Fibroblast of pulmonary artery (primary cell): ENCODE results near the gene PCDH9.
"Not testable (repeated sequence)": the region's sequence is repeated elsewhere in the genome, so short reads cannot be mapped to it uniquely, and the experiment has no call there.

Source experiments
- DNase-seq: peaks from one replicate; pipeline ENCODE4 v3.0.0-alpha.2; 2010; ENCODE audit warnings: low read depth
- H3K4me3 ChIP-seq: replicated peaks from 2 replicates; pipeline ENCODE4 v1.5.1; 2011; ENCODE audit warnings: low read depth, mild to moderate bottlenecking, control low read depth, low read length, moderate library complexity
- TF ChIP-seq, protein P1 (sequence below): IDR thresholded peaks from 2 replicates; pipeline ENCODE4 v1.5.1; 2011; ENCODE audit warnings: mild to moderate bottlenecking, control low read depth, low read length, inconsistent platforms; ENCODE audit errors: missing control alignments

Gene PCDH9

DNA sequence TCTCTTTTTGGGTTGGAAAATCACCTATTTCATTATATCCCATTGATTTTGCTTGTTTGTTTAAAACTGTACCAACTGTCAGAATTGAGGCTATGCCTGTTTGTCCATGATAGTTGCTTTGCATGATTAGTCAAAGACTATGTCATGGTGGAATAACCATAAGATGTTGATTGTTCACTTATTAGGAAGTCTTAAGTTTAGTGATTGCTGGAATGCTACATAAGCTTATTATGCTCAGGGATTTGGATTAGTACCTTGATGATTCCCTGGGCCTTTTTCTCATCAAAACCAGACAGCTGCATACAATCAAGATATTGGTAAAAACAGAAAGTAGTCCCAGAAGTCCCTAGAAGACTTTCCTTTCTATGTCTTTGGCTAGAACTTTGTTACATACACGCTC, 954.7 kb downstream of the PCDH9 start:
- TF ChIP-seq, protein P1, sequence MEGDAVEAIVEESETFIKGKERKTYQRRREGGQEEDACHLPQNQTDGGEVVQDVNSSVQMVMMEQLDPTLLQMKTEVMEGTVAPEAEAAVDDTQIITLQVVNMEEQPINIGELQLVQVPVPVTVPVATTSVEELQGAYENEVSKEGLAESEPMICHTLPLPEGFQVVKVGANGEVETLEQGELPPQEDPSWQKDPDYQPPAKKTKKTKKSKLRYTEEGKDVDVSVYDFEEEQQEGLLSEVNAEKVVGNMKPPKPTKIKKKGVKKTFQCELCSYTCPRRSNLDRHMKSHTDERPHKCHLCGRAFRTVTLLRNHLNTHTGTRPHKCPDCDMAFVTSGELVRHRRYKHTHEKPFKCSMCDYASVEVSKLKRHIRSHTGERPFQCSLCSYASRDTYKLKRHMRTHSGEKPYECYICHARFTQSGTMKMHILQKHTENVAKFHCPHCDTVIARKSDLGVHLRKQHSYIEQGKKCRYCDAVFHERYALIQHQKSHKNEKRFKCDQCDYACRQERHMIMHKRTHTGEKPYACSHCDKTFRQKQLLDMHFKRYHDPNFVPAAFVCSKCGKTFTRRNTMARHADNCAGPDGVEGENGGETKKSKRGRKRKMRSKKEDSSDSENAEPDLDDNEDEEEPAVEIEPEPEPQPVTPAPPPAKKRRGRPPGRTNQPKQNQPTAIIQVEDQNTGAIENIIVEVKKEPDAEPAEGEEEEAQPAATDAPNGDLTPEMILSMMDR, result no peak
- DNase-seq, result no peak
- H3K4me3 ChIP-seq, result no peak overlapping the region

DNA sequence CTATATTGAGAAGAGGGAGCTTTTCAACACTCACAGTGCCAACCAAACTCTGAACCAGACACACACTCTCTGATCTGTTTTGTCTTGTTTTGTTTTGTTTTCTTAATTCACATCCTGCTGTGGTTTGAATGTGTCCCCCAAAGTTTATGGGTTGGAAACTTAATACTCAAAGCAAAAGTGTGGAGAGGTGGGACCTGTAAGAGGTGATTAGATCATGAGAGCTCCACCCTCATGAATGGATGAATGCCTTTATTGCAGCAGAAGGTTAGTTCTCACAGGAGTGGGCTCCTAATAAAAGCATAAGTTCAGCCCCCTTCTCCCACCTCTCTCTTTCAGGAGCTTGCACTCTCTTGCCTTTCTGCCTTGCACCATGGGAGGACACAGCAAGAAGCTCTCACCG, 957.1 kb downstream of the PCDH9 start:
- no peak overlapping the region for H3K4me3 ChIP-seq
- no peak for DNase-seq
- TF ChIP-seq, protein P1, result no peak

DNA sequence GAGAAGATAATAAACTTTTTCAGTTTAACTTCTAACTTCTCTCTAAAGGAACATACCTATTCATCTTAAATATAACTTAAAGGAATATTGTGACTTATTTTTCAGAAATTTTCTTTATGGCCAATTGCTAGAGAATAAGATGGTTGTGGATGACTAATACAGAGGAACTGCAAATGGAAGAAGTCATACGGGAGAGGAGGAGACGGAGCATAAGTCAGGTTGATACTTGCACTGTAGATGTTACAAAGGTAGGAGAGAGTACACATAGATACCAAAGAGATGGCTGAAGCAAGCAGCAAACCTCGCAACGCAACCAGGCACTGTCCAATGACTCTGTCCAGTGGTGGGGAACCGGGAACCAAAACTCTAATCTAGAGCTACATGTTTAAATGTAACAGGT, 963.4 kb downstream of the PCDH9 start:
- no peak for DNase-seq
- TF ChIP-seq, protein P1, result no peak

DNA sequence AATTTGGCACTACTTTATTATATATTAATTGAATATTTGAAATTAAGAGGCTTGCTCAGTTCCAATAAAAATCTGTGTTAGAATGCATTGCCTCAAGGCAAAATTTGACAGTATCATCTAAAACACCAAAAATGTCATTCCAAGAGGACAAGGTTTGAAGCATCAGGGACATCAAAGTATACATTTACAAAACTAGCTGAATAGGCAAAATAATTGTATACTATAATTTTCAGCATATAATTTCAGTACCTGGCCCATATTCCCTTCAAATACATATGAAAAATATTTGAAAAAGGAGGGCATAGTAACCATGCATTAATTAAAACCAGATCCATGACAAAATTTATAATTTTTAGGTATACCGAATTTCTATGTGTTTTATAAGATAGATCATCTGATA, 963.8 kb downstream of the PCDH9 start:
- TF ChIP-seq, protein P1, result no peak
- no peak for DNase-seq
- H3K4me3 ChIP-seq, result no peak overlapping the region

More for the DNA sequence above, 963.4 kb downstream of the PCDH9 start:
- no peak overlapping the region for H3K4me3 ChIP-seq

DNA sequence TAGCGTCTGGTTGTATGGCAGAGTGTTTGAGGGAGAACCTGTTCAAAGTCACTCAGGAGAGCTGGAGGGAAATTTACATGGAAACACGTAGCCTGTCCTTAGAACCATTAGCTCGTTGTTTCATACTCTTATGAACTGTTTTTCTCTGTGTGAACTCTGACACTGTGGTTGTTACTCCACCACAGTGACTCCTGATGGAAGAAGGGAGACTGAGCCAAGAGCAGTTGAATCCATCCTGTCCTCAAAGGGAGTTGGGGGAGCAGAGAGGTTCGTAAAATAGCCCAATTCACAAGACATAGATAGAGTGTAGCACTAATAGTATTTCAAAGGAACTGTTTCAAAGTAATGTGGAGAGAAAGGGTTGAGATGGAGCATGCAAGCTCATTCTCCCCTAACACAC, 964.8 kb downstream of the PCDH9 start:
- TF ChIP-seq, protein P1, result no peak
- DNase-seq, result no peak

DNA sequence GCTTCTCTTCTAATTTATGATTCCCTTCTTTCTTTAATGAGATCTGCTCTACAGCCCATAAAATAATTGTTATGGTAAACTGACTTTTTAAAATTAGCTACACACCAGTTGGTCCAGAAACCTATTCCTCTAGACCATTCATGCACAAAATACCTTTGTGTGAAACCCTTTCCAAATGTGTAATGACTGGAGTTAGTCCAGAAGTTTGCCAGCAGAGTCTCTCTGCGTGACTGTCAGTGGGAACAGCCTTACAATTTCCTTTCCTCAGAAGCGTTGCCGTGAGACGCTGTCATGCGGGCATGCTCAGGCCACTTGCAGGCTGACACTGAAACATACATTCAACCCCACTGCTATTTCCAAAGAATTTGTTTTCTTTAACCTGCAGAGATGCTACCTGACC, 965.2 kb downstream of the PCDH9 start:
- DNase-seq, result no peak
- H3K4me3 ChIP-seq, result no peak overlapping the region
- TF ChIP-seq, protein P1, result no peak

More for the DNA sequence above, 964.8 kb downstream of the PCDH9 start:
- no peak overlapping the region for H3K4me3 ChIP-seq

DNA sequence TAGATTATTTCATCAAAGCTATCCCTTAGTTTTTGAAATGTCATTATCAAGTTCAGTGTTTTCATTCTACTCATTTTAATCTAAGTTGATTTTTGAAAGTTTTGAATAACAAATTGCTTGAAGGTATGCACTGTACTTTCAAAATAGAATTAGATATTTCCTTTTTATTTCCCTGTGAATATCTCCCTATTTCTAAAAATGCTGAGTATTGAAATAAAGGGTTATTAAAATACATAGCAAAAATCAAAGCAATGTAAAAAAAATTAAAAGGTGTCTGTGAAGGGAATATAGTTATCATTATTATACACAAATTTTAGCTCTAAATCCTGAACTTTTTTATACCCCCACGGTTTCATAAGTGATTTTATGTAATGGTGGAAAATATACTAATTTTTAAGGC, 967.8 kb downstream of the PCDH9 start:
- TF ChIP-seq, protein P1, result no peak
- DNase-seq, result no peak
- no peak overlapping the region for H3K4me3 ChIP-seq

DNA sequence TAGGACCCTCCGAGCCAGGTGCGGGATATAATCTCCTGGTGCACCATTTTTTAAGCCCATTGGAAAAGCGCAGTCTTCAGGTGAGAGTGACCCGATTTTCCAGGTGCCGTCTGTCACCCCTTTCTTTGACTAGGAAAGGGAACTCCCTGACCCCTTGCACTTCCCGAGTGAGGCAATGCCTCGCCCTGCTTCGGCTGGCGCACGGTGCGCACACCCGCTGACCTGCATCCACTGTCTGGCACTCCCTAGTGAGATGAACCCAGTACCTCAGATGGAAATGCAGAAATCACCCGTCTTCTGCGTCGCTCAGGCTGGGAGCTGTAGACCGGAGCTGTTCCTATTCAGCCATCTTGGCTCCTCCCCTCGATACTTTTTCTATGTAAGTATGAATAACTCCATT, 970.7 kb downstream of the PCDH9 start:
- DNase-seq, result not testable (repeated sequence)

More for the DNA sequence above, 970.7 kb downstream of the PCDH9 start:
- not testable (repeated sequence) for H3K4me3 ChIP-seq
